ENCODE measurements around the gene CST7.
"Not testable (repeated sequence)": the region's sequence is repeated elsewhere in the genome, so short reads cannot be mapped to it uniquely, and the experiment has no call there.

CST7 gene

GRCh38 chr20:24998631-24999445 lies 49.8 kb downstream of the CST7 start:
- H3K27me3 ChIP-seq (ENCODE audit: insufficient read depth, low read depth, severe bottlenecking) = no peaks in the 10 kb centered on the region
- no peaks in the 10 kb centered on the region for H3K36me3 ChIP-seq
- H3K4me3 ChIP-seq (ENCODE audit: low read depth, low read length) = no peak overlapping the region
- no peak for TF ChIP-seq CTCF (IDR thresholded peaks at IDR 0.05; ENCODE audit: low read depth, low read length)
- H3K9me3 ChIP-seq (ENCODE audit: severe bottlenecking) = no peaks in the 10 kb centered on the region
- H3K27ac ChIP-seq = no peak overlapping the region
- DNase-seq = no peak

- no peak for DNase-seq
- no peak for TF ChIP-seq CTCF (IDR thresholded peaks at IDR 0.05; ENCODE audit: low read depth, low read length)
- no peak overlapping the region for H3K27ac ChIP-seq
- no peaks in the 10 kb centered on the region for H3K9me3 ChIP-seq (ENCODE audit: severe bottlenecking)
- no peaks in the 10 kb centered on the region for H3K27me3 ChIP-seq (ENCODE audit: insufficient read depth, low read depth, severe bottlenecking)
- H3K36me3 ChIP-seq = no peaks in the 10 kb centered on the region
- H3K4me3 ChIP-seq (ENCODE audit: low read depth, low read length) = no peak overlapping the region
These were observed 50.5 kb downstream of the CST7 start for GRCh38 chr20:24999568-24999967.

GRCh38 chr20:25000268-25000801 lies 51.3 kb downstream of the CST7 start:
- Histone ChIP-seq H3K36me3 (no peaks in the 10 kb centered on the region), H3K27ac (no peak overlapping the region), H3K27me3 (ENCODE audit: insufficient read depth, low read depth, severe bottlenecking) (no peaks in the 10 kb centered on the region), H3K4me3 (ENCODE audit: low read depth, low read length) (no peak overlapping the region), H3K9me3 (ENCODE audit: severe bottlenecking) (no peaks in the 10 kb centered on the region)
- no peak for TF ChIP-seq CTCF (IDR thresholded peaks at IDR 0.05; ENCODE audit: low read depth, low read length)
- no peak for DNase-seq

GRCh38 chr20:25001323-25001722 lies 52.3 kb downstream of the CST7 start:
- not testable (repeated sequence) for H3K27ac ChIP-seq; H3K9me3 ChIP-seq (ENCODE audit: severe bottlenecking); H3K36me3 ChIP-seq; H3K27me3 ChIP-seq (ENCODE audit: insufficient read depth, low read depth, severe bottlenecking); H3K4me3 ChIP-seq (ENCODE audit: low read depth, low read length); DNase-seq

- no peaks in the 10 kb centered on the region for H3K27me3 ChIP-seq (ENCODE audit: insufficient read depth, low read depth, severe bottlenecking)
- no peak for DNase-seq
- no peaks in the 10 kb centered on the region for H3K9me3 ChIP-seq (ENCODE audit: severe bottlenecking)
- no peaks in the 10 kb centered on the region for H3K36me3 ChIP-seq
- TF ChIP-seq CTCF (IDR thresholded peaks at IDR 0.05; ENCODE audit: low read depth, low read length) = no peak
- H3K4me3 ChIP-seq (ENCODE audit: low read depth, low read length) = no peak overlapping the region
- H3K27ac ChIP-seq = no peak overlapping the region
These were observed 53.9 kb downstream of the CST7 start for GRCh38 chr20:25003002-25003401.

- no peaks in the 10 kb centered on the region for H3K36me3 ChIP-seq
- no peaks in the 10 kb centered on the region for H3K9me3 ChIP-seq (ENCODE audit: severe bottlenecking)
- H3K27ac ChIP-seq = no peak overlapping the region
- no peaks in the 10 kb centered on the region for H3K27me3 ChIP-seq (ENCODE audit: insufficient read depth, low read depth, severe bottlenecking)
- no peak overlapping the region for H3K4me3 ChIP-seq (ENCODE audit: low read depth, low read length)
- DNase-seq = no peak
- TF ChIP-seq CTCF (IDR thresholded peaks at IDR 0.05; ENCODE audit: low read depth, low read length) = no peak
These were observed 56.2 kb downstream of the CST7 start for GRCh38 chr20:25005220-25005619.

All from WERI-Rb-1 (cell line).